ENCODE measurements around the gene MLN.
"Not testable (repeated sequence)": the region's sequence is repeated elsewhere in the genome, so short reads cannot be mapped to it uniquely, and the experiment has no call there.

The MLN gene

GRCh38 chr6:33834401-33835392, 30.9 kb upstream of the MLN start:
- no peak for DNase-seq (ENCODE audit: low read depth)

DNA sequence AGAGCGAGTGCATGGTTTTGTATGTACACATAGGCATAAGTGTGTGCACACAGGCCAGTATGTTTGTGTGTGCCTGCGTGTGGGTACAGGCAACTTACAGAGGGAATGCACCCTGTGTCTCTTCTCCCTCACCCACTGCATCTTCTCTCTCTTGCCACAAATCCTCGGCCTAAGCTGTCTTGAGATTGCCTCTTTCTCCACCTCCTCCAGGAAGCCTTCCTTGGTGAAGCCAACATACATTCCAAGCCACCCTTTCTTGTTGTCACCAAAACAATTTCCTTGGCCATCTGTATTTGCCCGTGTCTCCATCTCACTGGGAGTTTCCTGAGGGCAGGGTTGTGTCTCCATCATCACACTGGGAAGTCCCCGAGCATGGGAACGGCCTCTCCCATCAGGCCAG, 29.8 kb upstream of the MLN start:
- no peak for DNase-seq (ENCODE audit: low read depth)

GRCh38 chr6:33832831-33833230, 29.0 kb upstream of the MLN start:
- DNase-seq (ENCODE audit: low read depth): not testable (repeated sequence)

GRCh38 chr6:33831725-33832124, 27.9 kb upstream of the MLN start:
- DNase-seq (ENCODE audit: low read depth): not testable (repeated sequence)

DNA sequence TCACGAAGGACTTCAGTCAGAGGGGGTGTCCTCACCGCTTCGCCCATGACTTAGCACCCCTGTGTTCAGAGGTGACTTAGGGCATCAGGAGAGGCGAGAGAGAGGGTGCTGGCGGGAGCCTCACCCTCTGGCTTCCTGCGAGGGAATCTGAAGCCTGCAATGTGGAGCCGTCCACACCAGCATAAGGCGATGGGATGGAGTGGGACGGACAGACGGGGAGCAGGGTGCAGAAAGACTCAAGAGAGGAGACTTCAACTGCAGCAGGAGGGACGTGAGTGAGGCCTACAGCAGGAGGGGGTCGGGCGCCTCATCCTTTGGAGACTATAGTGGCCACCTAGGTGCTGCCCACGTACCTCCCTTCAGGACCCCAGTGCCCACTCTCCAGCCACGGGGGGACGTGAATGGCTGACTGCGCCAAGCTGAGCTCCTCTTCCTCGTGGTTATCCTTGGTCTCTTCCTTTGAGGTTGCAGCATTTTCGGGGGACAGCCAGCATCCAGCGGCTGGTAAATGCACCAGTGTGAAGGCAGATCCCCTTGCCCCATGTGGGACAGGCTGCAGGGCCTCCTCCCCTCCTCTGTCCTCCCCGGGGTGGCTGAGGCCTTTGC, 26.9 kb upstream of the MLN start:
- no peak for DNase-seq (ENCODE audit: low read depth)

DNA sequence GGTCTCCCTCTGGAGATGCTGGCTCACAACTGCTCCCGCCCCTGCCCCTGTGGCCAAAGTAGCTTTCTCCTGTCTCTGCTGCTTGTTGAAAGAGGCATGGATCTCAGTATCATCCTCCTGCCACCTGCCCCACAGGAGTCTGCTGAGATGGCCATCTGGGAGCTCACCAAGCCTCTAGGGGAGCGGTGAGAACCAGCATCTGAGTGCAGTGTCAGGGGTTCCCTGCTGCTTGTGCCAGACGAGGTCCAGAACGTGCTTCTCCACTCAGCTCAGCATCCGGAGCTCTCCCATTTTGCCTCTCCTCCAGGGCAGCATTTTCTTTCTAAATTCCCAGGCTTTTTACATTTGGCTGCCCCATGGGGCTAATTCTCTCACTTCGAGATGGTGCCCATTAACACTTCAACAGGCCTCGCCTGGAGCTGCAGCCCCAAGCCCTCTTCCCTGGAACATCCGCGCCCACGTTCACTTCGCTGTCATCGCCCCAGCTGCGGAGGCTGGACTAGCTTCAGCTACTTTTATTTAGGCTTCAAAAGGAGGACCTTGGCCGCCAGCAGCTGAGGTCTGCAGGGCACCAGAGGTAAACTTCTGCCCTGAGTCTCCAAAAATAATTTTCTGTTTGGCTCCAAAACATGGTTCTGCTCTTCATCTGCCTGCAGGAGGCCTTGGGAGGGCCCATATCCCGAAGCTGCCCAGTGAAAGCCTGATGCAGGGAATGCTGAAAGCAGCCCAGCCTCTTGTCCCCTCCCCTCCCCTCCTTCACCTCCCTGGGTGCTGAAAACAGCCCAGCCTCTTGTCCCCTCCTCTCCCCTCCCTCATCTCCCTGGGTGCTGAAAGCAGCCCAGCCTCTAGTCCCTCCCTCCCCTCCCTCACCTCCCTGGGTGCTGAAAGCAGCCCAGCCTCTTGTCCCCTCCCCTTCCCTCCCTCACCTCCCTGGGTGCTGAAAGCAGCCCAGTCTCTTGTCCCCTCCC, 25.2 kb upstream of the MLN start:
- DNase-seq (ENCODE audit: low read depth): no peak

DNA sequence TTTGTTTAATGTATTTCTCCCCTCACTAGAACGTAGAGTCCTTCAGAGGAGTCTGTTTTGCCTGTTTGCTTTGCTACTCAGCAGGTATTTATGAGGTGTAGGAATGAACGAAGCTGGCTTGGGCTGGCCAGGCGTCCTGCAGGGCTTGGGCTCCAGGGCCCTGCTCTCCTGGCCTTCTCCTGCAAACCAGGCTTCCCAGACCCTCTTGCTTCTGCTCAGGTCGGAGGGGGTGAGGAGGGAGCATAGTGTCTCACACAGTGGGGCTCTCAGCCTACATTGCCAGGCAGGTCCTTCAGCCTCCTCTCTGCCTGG, 24.6 kb upstream of the MLN start:
- no peak for DNase-seq (ENCODE audit: low read depth)

GRCh38 chr6:33827546-33828451, 24.0 kb upstream of the MLN start:
- no peak for DNase-seq (ENCODE audit: low read depth)

GRCh38 chr6:33826537-33826936, 22.7 kb upstream of the MLN start:
- DNase-seq (ENCODE audit: low read depth): no peak

GRCh38 chr6:33824461-33825154, 20.8 kb upstream of the MLN start:
- DNase-seq (ENCODE audit: low read depth): no peak

DNA sequence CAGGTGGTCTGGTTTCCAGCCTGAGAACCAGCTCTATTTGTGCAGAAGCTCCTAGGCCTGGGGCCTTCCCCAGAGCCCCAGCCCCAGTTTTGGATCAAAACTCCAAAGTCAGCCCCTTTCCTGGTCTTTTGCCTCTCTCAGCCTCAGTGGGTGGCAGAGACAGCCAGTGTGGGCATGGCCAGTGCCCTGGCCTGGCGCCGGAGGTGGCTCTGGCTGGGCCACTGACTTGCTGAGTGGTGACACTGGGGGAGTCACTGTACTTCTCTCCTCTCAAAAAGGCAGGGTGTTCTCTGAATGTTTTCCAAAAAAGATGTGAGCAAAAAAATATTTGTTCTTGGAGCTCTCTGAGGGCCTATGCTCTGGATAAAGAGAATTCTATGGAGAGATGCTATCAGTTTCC, 20.0 kb upstream of the MLN start:
- DNase-seq (ENCODE audit: low read depth): no peak

- DNase-seq (ENCODE audit: low read depth): no peak
Observed at GRCh38 chr6:33822575-33823395, 19.0 kb upstream of the MLN start.

GRCh38 chr6:33820784-33821520, 17.1 kb upstream of the MLN start:
- DNase-seq (ENCODE audit: low read depth): no peak

GRCh38 chr6:33820243-33820642, 16.4 kb upstream of the MLN start:
- no peak for DNase-seq (ENCODE audit: low read depth)

GRCh38 chr6:33819021-33819420, 15.2 kb upstream of the MLN start:
- DNase-seq (ENCODE audit: low read depth): no peak

DNA sequence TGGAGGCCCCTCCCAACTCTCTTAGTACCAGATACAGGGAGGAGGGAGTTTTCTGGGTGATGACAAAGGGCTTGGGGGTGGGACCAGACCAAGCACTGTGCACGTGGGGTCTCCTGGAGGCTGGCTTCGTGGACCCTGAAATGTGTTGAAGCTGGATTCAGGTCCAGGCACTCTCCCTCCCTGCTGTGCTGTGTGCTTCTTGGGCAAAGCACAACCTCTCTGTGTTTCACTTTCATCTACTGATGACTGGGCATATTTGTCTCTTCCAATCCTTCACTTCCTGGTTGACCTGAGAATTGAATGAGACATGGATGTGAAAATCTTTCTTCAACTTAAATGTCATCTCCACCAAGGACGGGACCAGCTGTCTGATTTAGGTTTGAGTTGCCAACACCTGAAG, 14.5 kb upstream of the MLN start:
- DNase-seq (ENCODE audit: low read depth): no peak

DNA sequence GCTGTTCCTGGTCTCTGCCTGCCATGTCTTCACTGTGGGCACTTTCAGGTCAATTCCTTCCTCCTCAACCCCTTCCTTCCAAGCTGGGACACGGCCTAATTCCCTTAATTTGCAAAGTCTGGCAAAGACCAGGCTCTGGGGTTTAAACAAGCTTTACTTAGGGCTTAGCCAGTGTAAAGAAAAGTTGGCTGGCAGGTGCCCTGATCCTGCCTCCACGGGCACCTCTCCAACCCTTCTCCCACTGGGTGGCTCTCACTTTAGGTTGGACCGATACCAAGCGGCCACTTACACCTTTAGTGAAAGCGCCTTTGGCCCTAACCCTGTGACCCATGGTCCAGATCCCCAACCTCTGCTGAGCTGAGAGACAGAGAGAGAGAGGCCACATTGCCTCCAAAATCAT, 13.7 kb upstream of the MLN start:
- no peak for DNase-seq (ENCODE audit: low read depth)

- no peak for DNase-seq (ENCODE audit: low read depth)
Observed at GRCh38 chr6:33816911-33817310, 13.1 kb upstream of the MLN start.

DNA sequence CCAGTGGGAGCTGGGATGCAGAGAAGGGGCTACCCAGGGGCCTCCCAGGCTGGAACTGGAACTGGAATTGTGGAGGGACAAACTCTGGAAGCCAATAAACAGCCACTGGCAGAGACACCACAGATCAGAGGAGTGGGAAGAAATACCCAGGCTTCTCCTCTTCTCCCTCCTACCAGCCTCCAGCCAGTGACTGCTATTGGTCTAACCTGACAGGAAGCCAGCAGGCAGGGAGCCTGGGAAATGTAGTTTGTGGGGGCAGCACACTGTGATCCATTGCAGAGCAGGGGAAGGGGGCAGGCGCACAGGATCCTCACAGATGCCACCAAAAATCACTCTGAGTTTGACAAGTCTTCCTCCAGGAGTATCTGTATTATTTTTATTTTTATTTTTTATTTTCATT, 12.1 kb upstream of the MLN start:
- no peak for DNase-seq (ENCODE audit: low read depth)
